Measurements from ENCODE around the gene CMTM5. TPM values are rescaled to one million over a fixed set of nuclear protein-coding genes. Genes with fewer than 3 reads are reported as not detected.

The CMTM5 gene
- total RNA-seq, 4 donors from 2014 or later = 1.5 TPM; not detected in 3

GRCh38 chr14:23377573-23378563 lies 1.0 kb downstream of the CMTM5 start:
- no peaks in the 10 kb centered on the region for H3K27me3 ChIP-seq
- no peak overlapping the region for H3K4me3 ChIP-seq (replicated peaks in 1 of 3)
- no peak overlapping the region for H3K27ac ChIP-seq
- DNase-seq = no peak
- no peaks in the 10 kb centered on the region for H3K4me1 ChIP-seq
- TF ChIP-seq CTCF (IDR thresholded peaks at IDR 0.05) (no peak), POLR2A (IDR thresholded peaks at IDR 0.05) (no peak)
- intact Hi-C loops (cut with DNase I) = loop anchor here (5.0 kb wide), 1 partner anchor 116 kb away; no protein-coding TSS in a partner anchor
- 83 to 90% methylated on average over 14 of the region's 14 CpGs for WGBS, 2 donors
- H3K9me3 ChIP-seq = no peaks in the 10 kb centered on the region
- H3K36me3 ChIP-seq = no peaks in the 10 kb centered on the region

- DNase-seq = no peak
- no peak overlapping the region for H3K4me3 ChIP-seq (replicated peaks in 1 of 3)
- TF ChIP-seq CTCF (IDR thresholded peaks at IDR 0.05) (no peak), POLR2A (IDR thresholded peaks at IDR 0.05) (no peak)
- H3K27me3 ChIP-seq = no peaks in the 10 kb centered on the region
- intact Hi-C loops (cut with DNase I) = loop anchor here (5.0 kb wide), 1 partner anchor 116 kb away; no protein-coding TSS in a partner anchor
- WGBS, 2 donors = 76 to 83% methylated on average over 9 to 11 of the region's 11 CpGs
- H3K4me1 ChIP-seq = no peaks in the 10 kb centered on the region
- no peak overlapping the region for H3K27ac ChIP-seq
- no peaks in the 10 kb centered on the region for H3K9me3 ChIP-seq
- no peaks in the 10 kb centered on the region for H3K36me3 ChIP-seq
Measured at GRCh38 chr14:23378612-23379220, 1.9 kb downstream of the CMTM5 start.

GRCh38 chr14:23379366-23380196 lies 2.7 kb downstream of the CMTM5 start:
- TF ChIP-seq CTCF (IDR thresholded peaks at IDR 0.05) (peak; percentile 74 to 97 (median 90)), POLR2A (IDR thresholded peaks at IDR 0.05) (no peak)
- 30 to 34% methylated on average over 11 to 12 of the region's 12 CpGs for WGBS, 2 donors
- Histone ChIP-seq H3K27ac (no peak overlapping the region), H3K9me3 (no peaks in the 10 kb centered on the region), H3K4me1 (no peaks in the 10 kb centered on the region), H3K36me3 (no peaks in the 10 kb centered on the region), H3K4me3 (replicated peaks in 1 of 3) (no peak overlapping the region), H3K27me3 (no peaks in the 10 kb centered on the region)
- DNase-seq = peak; percentile 78 to 83
- intact Hi-C loops (cut with DNase I) = loop anchor here (2.0 to 10.0 kb wide), 3 partner anchors 53 to 265 kb away; partner anchors contain the start of gene CEBPE

GRCh38 chr14:23380197-23380914 lies 3.5 kb downstream of the CMTM5 start:
- TF ChIP-seq POLR2A (IDR thresholded peaks at IDR 0.05) (no peak), CTCF (IDR thresholded peaks at IDR 0.05) (no peak)
- intact Hi-C loops (cut with DNase I) = loop anchor here (2.0 to 10.0 kb wide), 2 partner anchors 54 to 266 kb away; partner anchors contain the start of gene CEBPE
- WGBS, 2 donors = 56 to 64% methylated on average over 15 to 16 of the region's 16 CpGs
- no peak overlapping the region for H3K4me3 ChIP-seq (replicated peaks in 1 of 3)
- no peaks in the 10 kb centered on the region for H3K9me3 ChIP-seq
- H3K36me3 ChIP-seq = no peaks in the 10 kb centered on the region
- no peak for DNase-seq
- H3K4me1 ChIP-seq = no peaks in the 10 kb centered on the region
- no peaks in the 10 kb centered on the region for H3K27me3 ChIP-seq
- no peak overlapping the region for H3K27ac ChIP-seq
